HG03558 (cell line): Measurements from ENCODE around the gene IL27RA.
"Not testable (repeated sequence)": the region's sequence is repeated elsewhere in the genome, so short reads cannot be mapped to it uniquely, and the experiment has no call there.

Experiments
- ATAC-seq: cut with Tn5 transposase; IDR thresholded peaks from one replicate; pipeline ENCODE4 v1.9.1; 2021; ENCODE audit warnings: moderate number of reproducible peaks; ENCODE audit not compliant: unreplicated experiment; ENCODE audit errors: extremely low read depth

The IL27RA gene

DNA sequence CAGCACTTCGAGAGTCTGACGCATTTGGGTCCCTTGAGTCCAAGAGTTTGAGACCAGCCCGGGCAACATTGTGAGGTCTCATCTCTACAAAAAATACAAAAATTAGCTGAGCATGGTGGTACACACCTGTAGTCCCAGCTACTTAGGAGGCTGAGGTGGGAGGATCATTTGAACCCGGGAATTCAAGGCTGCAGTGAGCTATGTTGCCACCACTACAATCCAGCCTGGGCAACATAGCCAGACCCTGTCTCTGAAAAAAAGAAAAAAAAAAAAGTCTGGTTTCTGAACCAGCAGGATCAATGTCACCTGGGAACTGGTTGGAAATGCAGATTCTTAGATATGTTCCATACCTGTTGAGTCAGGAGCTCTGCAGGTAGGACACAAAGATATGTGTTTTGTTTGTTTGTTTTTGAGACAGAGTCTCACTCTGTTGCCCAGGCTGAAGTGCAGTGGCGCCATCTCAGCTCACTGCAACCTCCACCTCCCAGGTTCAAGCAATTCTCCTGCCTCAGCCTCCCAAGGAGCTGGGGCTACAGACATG lies 4.8 kb upstream of the IL27RA start:
- ATAC-seq, result not testable (repeated sequence)

DNA sequence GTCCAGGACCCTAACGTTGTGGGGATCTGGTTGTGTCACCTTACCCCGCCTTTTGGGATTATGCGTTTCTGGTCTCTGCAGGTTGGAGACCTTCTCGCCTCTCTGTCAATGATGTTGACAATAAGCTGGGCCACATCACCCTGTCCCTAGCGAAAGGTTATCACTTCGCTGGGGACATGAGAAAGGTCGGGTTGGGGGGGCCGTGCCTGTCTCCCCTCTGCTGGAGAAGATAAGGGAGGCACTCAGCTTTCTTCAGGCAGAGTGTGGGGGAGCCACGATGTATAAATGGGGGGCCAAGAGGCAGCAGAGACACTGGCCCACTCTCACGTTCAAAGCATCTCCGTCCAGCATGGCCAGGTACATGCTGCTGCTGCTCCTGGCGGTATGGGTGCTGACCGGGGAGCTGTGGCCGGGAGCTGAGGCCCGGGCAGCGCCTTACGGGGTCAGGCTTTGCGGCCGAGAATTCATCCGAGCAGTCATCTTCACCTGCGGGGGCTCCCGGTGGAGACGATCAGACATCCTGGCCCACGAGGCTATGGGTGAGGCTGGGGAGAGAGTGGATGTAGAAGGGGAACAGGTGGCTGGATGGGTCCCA lies 3.6 kb upstream of the IL27RA start, which contains the start of gene RLN3:
Gene RLN3 (plus strand): TSS at position 293 of the 595 bp plus-strand sequence. CDS start 57 bp downstream, at position 350.
- no peak for ATAC-seq

DNA sequence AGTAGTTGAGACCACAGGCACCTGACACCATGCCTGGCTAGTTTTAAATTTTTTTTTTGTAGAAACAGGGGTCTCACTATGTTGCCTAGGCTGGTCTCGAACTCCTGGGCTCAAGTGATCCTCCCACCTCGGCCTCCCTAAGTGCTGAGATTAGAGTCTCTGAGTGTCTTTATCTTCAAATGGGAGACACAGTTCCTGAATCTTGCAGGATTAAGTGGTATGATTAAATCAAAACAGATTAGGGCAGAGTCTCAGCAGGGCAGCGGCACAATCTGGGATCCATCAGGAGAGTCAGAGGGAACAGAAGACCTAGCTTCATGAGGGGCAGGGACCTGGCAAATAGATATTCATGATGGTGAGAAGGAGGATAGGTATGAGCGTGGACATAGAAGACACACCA lies 2.7 kb upstream of the IL27RA start:
- no peak for ATAC-seq

DNA sequence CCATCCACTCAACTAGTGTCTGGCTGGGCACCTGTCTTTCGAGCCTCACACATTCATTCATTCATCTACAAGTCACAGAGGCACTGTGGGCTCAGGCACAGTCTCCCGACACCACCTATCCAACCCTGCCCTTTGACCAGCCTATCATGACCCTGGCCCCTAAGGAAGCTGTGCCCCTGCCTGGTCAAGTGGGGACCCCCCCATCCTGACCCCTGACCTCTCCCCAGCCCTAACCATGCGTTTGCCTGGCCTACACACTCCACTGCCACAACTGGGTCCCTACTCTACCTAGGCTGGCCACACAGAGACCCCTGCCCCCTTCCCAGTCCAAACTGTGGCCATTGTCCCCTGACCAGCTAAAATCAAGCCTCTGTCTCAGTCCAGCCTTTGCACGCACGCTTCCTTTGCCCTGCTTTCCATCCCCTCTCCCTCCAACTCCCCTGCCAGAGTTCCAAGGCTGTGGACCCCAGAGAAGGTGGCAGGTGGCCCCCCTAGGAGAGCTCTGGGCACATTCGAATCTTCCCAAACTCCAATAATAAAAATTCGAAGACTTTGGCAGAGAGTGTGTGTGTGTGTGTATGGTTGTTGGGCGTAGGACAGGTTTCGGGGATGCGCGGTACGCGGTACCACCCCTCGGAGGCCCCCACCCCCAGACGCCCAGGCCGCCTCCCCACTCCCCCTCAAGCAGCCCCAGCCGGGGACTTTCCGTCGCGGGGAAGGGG lies 404 bp upstream of the IL27RA start:
- no peak for ATAC-seq

DNA sequence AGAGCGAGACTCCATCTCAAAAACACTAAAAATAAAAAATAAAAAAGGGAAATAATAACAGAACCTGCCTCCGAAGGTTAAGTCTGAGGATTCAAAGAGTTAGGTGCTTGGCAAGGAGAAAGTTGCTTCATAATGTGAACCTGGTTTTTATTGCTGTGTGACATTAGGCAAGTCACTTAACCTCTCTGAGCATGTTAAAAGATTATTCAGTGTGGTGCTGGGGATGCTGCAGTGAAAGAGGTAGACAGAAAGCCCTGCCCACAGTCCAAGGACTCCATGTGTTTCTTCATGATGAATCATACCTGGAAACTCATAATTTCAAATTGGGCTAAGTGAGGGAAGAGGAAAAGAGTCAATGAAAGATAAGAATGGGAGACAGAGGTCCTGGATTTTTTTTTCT lies 2.4 kb downstream of the IL27RA start:
- ATAC-seq, result no peak

DNA sequence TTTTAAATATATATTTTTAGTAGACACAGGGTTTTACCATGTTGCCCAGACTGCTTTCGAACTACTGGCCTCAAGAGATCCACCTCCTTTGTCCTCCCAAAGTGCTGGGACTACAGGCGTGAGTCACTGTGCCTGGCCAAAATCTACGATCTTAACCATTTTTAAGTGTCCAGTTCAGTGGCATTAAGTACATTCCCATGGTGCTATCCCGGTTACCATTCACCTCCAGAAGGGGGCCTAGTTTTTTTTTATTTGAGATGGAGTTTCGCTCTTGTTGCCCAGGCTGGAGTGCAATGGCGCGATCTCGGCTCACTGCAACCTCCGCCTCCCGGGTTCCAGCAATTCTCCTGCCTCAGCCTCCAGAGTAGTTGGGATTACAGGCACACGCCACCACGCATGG lies 3.6 kb downstream of the IL27RA start:
- ATAC-seq, result not testable (repeated sequence)

DNA sequence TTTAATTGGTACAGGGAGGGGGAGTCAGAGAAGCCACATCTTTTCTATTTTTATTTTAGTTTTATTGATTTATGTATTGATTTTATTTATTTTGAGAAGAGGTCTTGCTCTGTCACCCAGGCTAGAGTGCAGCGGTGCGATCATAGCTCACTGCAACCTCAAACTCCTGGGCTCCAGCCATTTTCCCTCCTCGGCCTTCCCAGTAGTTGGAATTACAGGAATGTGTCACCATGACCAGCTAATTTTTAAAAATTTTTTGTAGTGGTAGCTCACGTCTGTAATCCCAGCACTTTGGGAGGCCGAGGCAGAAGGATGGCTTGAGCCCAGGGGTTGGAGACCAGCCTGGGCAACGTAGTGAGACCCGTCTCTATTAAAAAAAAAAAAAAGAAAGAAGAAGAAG lies 4.1 kb downstream of the IL27RA start:
- no peak for ATAC-seq

DNA sequence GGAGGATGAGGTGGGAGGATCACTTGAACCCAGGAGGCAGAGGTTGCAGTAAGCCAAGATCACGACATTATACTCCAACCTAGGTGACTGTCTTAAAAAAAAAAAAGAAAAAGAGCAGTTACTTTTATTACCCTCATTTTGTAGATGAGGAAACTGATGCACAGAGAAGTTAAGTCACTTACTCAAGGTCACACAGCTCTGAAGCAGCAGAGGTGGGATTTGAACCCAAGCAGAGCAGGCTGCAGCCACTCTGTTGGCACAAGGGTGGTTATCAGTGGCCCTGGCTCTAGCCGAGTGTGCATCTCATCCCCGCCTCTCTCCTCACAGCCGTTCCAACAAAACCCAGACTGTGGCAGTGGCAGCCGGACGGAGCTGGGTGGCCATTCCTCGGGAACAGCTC lies 7.6 kb downstream of the IL27RA start:
- no peak for ATAC-seq

DNA sequence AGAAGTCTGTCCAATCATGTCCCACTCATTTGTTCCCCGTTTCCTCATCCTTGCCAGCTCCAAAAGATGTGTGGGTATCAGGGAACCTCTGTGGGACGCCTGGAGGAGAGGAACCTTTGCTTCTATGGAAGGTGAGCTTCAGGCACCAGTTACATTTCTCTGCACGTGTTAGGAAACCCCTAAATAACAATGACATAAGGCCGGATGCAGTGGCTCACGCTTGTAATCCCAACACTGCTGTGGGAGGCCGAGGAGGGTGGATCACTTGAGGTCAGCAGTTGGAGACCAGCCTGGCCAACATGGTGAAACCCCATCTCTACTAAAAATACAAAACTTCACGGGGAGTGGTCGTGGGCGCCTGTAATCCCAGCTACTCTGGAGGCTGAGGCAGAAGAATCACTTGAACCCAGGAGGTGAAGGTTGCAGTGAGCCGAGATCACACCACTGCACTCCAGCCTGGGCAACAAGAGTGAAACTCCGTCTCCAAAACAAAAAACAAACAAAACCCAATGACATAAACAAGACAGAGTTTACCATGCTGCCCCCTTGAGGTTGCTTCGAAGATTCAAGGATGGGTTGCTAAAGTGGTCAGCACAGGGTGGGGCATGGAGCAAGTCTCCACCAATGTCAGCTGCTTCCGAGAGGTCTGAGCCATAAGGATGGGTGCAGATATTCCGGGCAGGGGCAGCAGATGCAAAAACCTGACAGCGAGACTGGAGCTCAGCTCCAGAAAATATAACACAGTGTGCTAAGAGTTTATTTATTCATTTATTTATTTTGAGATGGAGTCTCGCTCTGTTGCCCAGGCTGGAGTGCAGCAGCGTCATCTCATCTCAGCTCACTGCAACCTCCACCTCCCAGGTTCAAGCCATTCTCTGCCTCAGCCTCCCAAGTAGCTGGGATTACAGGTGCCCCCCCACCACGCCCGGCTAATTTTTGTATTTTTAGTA lies 11.4 kb downstream of the IL27RA start:
- not testable (repeated sequence) for ATAC-seq

DNA sequence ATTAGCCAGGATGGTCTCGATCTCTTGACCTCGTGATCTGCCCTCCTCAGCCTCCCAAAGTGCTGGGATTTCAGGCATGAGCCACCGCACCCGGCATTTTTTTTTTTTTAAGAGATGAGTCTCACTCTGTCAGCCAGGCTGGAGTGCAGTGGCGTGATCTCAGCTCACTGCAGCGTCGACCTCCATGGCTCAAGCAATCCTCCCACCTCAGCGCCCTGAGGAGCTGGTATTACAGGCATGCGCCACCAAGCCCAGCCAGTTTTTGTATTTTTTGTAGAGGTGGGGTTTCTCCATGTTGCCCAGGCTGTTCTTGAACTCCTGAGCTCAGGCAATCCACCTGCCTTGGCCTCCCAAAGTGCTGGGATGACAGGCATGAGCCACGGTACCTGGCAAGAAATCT lies 16.3 kb downstream of the IL27RA start:
- ATAC-seq, result not testable (repeated sequence)

DNA sequence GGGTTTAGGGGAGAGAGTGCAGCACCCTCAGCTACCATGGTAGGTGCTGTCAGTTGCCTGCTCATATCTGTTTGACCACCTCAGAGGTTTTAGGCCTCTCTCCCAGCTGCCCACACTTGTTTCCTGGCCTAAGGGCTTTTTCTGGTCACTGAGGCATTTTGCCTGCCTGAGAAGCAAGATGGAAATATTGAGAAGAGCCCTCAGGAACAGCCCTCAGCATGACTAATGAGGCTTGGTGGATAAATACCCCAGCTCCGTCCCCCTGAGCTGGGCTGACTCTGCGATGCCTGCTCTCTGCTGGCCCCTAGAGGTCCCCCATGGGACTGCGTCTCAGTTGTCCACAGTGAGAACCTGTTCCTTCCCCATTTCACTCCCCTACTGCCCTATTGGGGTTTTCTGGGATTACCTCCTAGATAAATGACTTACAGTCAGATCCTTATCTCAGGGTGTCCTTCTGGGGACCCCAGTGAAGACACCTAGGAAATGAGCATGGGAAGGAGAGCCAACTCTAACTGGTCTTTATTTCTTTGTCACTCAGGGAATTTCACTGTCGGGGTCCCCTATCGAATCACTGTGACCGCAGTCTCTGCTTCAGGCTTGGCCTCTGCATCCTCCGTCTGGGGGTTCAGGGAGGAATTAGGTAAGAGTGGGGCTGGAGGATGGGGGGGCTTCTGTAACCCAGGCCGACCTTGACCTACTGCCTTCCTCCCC lies 17.0 kb downstream of the IL27RA start:
- ATAC-seq, result no peak

DNA sequence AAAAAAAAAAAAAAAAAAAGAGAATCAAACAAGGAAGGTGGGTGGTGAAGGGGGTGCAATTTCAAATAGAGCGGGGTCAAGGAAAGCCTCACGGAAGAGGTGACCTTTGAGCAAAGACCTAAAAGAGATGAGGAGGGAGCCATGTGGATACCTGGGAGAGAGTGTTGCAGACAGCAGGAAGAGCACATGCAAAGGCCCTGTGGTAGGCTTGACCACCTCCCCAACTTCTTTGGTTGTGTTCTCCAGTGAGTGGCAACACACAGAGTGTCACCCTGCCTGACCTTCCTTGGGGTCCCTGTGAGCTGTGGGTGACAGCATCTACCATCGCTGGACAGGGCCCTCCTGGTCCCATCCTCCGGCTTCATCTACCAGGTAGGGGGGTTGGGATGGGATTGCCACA lies 18.9 kb downstream of the IL27RA start:
- ATAC-seq, result no peak

DNA sequence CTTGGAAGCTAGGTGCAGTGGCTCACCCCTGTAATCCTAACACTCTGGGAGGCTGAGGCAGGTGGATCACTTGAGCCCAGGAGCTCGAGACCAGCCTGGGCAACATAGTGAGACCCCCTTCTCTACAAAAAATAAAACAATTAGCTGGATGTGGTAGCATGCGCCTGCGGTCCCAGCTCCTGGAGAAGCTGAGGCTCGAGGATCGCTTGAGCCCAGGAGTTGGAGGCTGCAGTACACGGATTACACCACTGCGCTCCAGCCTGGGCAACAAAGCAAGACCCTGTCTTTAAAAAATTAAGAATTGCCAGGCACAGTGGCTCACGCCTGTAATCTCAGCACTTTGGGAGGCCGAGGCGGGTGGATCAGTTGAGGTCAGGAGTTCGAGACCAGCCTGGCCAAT lies 19.4 kb downstream of the IL27RA start:
- ATAC-seq, result not testable (repeated sequence)

DNA sequence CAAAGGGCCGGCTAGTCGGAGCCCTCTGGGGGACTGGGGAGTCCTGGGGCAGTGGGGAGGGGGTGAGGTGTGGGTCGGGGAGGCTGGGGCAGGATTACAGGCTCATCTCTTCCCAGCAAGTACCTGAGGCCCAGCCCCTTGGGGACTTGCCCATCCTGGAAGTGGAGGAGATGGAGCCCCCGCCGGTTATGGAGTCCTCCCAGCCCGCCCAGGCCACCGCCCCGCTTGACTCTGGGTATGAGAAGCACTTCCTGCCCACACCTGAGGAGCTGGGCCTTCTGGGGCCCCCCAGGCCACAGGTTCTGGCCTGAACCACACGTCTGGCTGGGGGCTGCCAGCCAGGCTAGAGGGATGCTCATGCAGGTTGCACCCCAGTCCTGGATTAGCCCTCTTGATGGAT lies 20.4 kb downstream of the IL27RA start:
- ATAC-seq, result no peak

DNA sequence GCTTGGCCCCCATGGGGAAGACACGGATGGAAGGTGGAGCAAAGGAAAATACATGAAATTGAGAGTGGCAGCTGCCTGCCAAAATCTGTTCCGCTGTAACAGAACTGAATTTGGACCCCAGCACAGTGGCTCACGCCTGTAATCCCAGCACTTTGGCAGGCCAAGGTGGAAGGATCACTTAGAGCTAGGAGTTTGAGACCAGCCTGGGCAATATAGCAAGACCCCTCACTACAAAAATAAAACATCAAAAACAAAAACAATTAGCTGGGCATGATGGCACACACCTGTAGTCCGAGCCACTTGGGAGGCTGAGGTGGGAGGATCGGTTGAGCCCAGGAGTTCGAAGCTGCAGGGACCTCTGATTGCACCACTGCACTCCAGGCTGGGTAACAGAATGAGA lies 20.9 kb downstream of the IL27RA start:
- ATAC-seq, result no peak

DNA sequence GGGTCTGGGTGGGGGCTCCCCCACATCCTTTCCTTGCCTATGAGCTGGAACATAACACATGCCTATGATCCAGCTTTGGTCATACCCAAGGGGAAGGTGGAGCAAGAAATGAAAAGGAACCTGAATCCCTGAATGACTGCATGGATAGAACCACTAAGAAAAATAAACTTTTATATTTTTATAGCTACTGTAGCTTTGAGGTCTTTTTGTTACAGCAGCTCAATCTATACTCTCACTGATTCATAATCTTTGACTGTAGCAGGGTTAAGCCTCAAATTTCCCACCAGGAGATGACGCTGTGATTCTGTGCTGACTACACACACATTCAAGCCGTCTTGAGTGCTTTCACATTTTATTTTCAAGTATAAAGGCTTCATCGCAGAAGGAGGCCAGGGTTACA lies 21.5 kb downstream of the IL27RA start:
- ATAC-seq, result no peak

DNA sequence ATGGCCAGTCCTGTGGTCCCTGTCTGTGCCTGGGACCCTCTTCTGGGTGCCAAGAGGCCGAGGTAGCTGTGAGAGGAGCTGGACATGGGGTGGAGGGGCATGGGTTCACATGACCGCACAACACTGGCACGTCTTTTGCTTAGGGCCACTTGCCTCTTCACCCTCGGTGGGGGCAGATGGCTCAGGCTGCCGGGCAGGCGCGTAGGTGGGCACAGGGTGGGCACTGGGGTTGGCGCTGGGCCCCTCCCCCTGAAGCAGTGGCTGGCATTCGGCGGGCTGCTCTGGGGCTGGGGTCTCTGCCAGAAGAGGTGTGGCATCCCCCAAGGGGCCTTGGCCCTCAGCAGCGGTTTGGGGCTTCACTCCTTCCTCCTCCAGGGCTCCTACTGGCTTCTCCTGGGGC lies 21.9 kb downstream of the IL27RA start:
- no peak for ATAC-seq

DNA sequence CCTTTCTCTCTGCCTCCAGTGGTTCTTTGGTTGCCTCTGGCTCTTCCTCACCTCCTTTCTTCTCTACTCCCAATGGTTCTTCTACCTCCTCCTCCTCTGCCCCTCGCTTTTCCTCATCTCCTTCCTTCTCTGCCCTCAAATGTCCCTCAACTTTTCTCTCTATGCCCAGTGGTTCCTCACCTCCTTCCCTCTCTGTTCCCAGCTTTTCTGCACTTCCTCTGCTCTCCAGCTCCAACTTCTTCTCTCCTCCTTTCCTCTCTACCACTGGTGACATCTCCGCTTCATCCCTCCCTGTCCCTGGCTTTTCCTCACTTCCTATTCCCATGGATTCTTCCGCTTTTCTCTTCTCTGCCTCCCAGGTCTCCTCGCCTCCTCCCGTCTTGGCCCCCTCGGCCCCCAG lies 22.5 kb downstream of the IL27RA start:
- ATAC-seq, result no peak

DNA sequence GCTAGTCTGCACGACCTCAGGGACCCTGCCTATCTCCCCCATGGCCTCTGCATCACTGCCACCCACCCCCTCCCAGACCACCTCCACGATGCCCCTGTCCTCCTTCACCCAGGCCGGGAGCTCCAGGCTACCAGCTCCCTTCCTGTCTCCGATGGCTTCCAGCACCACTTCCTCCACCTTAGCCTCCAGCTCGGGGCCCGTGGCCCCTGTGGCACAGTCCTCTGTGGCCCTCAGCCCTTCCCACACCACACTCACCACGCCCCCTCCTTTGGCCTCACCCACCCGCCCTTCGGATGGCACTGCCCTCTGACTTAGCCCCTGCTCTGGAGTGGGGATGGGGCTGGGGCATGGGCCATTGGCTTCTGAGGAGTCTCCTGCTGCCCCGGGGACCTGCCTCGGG lies 23.2 kb downstream of the IL27RA start:
- ATAC-seq, result no peak

DNA sequence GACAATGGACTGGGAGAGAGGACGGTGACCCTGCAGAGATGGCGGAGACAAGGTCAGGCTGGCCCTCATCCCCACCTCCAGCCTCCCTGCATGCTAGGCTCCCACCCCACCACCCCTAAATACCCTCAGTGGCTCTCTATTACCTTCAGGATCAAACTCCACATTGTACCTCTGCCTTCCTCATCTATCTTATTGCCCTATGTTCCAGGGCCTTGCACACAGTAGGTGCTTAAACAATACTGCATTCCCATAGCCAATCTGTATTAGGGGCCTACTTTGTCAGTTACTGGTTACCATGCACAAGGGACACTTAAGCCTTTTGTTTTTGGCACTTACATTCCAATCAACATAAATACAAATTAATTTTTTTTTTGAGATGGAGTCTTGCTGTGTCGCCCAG lies 23.8 kb downstream of the IL27RA start:
- ATAC-seq, result no peak
